Thoracic aorta (tissue), 2 donors: ENCODE results near the gene HMGN2. TPM values are rescaled to one million over a fixed set of nuclear protein-coding genes. Genes with fewer than 3 reads are reported as not detected.

Source experiments
- ATAC-seq: fragments of 150-250 bp; one replicate; pipeline ENCODE4 v1.8.0; 2017; ENCODE audit warnings: low read depth; ENCODE audit not compliant: insufficient number of reproducible peaks, low FRiP score
- DNase-seq: peaks from one replicate; pipeline ENCODE4 v3.0.0-alpha.2; 2020; ENCODE audit warnings: low spot score
- H3K27ac ChIP-seq, 2 donors: fragments of 200-600 bp; sonication (generic); 1 replicate in 1 of 2; 2 replicates in 1 of 2; pipeline ENCODE4 v1.5.1; 2016; ENCODE audit warnings: mild to moderate bottlenecking in 2 of 2, moderate library complexity in 2 of 2
- H3K27me3 ChIP-seq: fragments of 200-600 bp; sonication (generic); replicated peaks from 2 replicates; pipeline ENCODE4 v1.6.0; 2016; ENCODE audit warnings: mild to moderate bottlenecking; ENCODE audit not compliant: insufficient read depth
- H3K36me3 ChIP-seq: fragments of 200-600 bp; sonication (generic); one replicate; pipeline ENCODE4 v1.5.1; 2016
- H3K4me1 ChIP-seq, 2 donors: fragments of 200-600 bp; sonication (generic); 1 replicate in 1 of 2; 2 replicates in 1 of 2; pipeline versions ENCODE4 v1.5.1 to v1.6.0; 2016; ENCODE audit warnings: low read depth in 2 of 2, mild to moderate bottlenecking in 1 of 2; ENCODE audit not compliant: control insufficient read depth in 1 of 2
- H3K4me3 ChIP-seq: fragments of 200-600 bp; sonication (generic); 2 replicates; pipeline ENCODE4 v1.5.1; 2016; ENCODE audit warnings: mild to moderate bottlenecking
- H3K9me3 ChIP-seq: fragments of 200-600 bp; sonication (generic); 2 replicates; pipeline ENCODE4 v1.5.1; 2016
- total RNA-seq, 2 donors: library from RNA; depleted of rRNA; stranded (reverse); fragments of >200 nt; gene quantifications; one replicate each; pipeline versions ENCODE4 v1.1.0 to v1.2.3, GENCODE V29; 2016
- TF ChIP-seq, protein P1 (sequence below): fragments of 200-600 bp; sonication (generic); IDR thresholded peaks from one replicate; pipeline ENCODE4 v1.5.1; 2019; ENCODE audit warnings: antibody characterized with exemption

The HMGN2 gene
- total RNA-seq, 2 donors from 2014 or later = 145 to 187 TPM

DNA sequence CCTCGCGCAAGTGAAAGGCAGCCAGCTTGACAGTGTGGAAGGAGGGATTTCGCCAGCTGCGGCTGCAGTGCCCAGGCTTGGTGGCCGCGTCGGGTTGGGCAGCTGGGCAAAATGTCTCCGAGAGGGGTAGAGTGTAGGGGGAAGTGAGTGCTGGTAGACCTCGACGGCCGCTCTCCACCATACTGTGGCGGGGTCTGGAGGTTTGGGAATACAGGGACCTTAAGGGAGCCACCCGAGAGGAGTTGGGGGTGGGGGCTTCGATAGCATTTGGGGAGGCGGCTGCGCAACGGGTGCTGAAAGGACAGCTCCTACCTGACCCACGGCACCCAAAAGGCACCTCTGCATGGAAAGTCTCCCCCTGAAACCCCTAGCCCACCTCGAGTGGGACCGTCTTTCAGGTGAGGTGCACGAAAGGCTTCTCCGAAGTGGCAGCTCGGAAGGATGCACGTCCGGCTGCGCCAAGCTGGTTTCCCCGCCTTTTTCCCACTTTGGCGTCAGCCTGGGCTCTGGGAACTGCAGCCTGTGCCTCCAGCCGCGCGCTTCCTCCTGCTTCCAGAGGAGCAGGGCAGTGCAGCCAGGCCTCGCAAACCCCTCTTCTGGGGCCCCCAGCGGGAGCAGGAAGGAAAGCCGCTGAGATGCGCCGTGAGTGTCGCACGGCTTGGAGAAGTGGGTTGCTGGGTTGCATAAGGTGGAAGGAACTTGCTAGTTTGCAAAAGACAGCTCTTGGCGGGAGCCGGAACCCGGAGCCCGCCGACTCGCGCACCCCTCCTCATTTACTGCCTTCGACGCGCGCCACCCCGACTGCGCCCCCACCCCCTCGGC is 531 bp upstream of the HMGN2 start:
- Histone ChIP-seq H3K27me3 (no peaks in the 10 kb centered on the region), H3K9me3 (no peaks in the 10 kb centered on the region), H3K27ac (peak overlapping the region; percentile 98 to 99), H3K4me1 (peaks cover 23 to 32% of the 10 kb centered on the region in 2 donors), H3K36me3 (peaks cover 32% of the 10 kb centered on the region), H3K4me3 (peak overlapping the region; percentile 100)
- no peak for ATAC-seq
- TF ChIP-seq, protein P1, sequence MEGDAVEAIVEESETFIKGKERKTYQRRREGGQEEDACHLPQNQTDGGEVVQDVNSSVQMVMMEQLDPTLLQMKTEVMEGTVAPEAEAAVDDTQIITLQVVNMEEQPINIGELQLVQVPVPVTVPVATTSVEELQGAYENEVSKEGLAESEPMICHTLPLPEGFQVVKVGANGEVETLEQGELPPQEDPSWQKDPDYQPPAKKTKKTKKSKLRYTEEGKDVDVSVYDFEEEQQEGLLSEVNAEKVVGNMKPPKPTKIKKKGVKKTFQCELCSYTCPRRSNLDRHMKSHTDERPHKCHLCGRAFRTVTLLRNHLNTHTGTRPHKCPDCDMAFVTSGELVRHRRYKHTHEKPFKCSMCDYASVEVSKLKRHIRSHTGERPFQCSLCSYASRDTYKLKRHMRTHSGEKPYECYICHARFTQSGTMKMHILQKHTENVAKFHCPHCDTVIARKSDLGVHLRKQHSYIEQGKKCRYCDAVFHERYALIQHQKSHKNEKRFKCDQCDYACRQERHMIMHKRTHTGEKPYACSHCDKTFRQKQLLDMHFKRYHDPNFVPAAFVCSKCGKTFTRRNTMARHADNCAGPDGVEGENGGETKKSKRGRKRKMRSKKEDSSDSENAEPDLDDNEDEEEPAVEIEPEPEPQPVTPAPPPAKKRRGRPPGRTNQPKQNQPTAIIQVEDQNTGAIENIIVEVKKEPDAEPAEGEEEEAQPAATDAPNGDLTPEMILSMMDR = no peak
- DNase-seq = peak; percentile 8

DNA sequence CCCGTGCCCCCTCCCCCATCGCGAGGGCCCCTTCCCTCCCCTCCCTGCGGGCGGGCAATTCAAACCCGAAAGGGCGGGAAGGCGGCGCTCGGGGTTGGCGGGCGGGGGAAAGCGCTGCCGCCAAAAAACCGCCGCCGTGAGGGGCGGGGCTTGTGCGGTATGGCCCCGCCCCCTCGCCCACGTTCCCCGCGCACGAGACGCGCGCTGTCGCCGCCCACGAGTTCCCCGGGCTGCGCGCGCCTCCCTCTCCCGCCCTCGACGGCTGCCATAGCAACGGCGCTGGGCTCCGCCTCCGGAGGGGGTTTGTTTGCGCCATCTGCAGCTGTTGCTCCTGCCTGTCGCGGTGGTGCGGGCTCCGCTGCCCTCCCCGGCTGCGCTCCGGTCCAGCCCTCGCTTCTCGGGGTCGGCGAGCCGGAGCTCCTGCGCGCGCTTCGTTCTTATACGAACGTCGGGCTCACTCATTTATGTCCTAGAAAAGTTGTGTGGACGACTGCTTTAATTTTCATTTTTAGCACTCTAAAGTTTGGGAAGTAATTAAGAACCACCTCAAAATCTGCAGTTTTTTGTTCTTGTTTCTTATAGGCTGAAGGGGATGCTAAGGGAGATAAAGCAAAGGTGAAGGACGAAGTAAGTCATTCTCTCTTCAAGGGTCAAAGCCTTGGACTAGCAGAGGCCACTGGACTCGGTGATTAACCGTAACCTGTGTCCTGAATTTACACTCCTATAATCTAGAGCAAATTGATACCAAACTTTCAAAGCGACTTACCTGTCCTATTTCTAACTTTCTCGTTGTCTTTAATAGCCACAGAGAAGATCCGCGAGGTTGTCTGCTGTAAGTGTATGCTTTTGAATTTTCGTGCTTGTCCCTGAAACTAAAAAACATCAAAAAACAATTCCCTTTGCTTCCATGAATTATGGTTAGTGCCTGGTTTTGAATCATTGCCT is 933 bp downstream of the HMGN2 start:
- DNase-seq (peak; percentile 82), ATAC-seq (peak; percentile 73)
- Histone ChIP-seq H3K4me1 (peaks cover 23 to 32% of the 10 kb centered on the region in 2 donors), H3K27me3 (no peaks in the 10 kb centered on the region), H3K36me3 (peaks cover 28% of the 10 kb centered on the region), H3K27ac (peak overlapping the region; percentile 98 to 99), H3K4me3 (peak overlapping the region; percentile 100), H3K9me3 (no peaks in the 10 kb centered on the region)
- TF ChIP-seq, protein P1 = no peak

DNA sequence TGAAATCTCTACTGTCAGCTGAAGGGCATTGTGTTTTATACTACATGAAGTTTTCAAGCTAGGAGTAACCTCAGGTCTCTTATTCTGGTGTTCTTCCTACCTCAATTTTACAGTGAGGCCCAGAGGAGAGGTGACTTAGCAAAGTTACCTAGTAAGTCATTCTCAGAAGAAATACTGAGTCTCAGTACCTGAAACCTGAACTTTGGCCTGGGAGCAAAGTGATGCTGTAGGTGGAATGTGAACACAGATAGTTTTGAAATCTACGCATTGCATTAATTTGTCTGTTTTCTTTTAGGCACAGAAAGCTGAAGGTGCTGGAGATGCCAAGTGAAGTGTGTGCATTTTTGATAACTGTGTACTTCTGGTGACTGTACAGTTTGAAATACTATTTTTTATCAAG is 2.6 kb downstream of the HMGN2 start:
- DNase-seq (no peak), ATAC-seq (no peak)
- H3K36me3 ChIP-seq = peaks cover 36% of the 10 kb centered on the region

DNA sequence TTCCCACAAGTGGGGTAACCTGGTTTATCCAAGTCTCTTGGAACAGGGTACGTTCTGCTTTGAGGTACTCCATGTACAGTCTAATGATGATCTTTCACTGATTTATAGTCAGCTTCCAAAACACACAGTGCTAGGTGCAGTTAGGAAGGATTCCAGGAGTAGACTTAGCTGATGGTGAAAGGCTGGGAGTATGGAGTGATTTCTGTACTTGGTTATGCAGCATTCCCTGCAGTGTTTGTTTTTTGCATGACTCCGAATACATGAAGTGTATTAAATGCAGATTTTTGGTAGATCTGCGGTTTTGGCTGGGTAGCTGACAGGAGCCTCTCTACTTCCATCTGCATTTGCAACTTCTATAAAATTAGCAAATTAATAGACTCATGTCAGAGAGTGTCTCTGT is 3.7 kb downstream of the HMGN2 start:
- peaks cover 17 to 26% of the 10 kb centered on the region in 2 donors for H3K4me1 ChIP-seq
- no peaks in the 10 kb centered on the region for H3K27me3 ChIP-seq
- ATAC-seq (no peak), DNase-seq (no peak)
- H3K27ac ChIP-seq = no peak overlapping the region
- H3K36me3 ChIP-seq = peaks cover 36% of the 10 kb centered on the region
- no peaks in the 10 kb centered on the region for H3K9me3 ChIP-seq
- TF ChIP-seq, protein P1 = no peak
- H3K4me3 ChIP-seq = no peak overlapping the region

More for the DNA sequence above, 2.6 kb downstream of the HMGN2 start:
- H3K4me3 ChIP-seq = no peak overlapping the region
- TF ChIP-seq, protein P1 = no peak
- H3K27me3 ChIP-seq = no peaks in the 10 kb centered on the region
- no peak overlapping the region for H3K27ac ChIP-seq
- H3K4me1 ChIP-seq = peaks cover 23 to 32% of the 10 kb centered on the region in 2 donors
- H3K9me3 ChIP-seq = no peaks in the 10 kb centered on the region

DNA sequence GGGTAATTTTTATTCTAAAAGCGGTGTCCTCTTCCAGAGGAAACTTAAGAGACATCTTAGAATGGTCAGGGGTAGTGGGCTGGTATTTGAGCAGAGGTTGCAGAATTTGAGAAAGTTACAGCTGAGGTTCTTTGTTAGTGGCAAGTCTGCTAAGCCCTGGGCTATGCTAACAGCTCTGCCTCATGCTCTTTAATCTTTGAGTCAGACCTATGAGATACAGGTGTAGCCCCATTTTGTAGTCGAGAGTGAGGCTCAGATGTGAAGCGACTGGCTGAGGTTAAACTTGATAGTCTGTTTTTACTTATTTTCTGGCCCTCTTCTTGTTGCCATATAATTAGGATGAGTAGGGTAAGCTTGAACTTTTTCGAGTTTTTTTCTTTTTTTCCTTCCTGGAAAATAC is 4.7 kb downstream of the HMGN2 start:
- DNase-seq (no peak), ATAC-seq (no peak)
- Histone ChIP-seq H3K27me3 (no peaks in the 10 kb centered on the region), H3K4me3 (no peak overlapping the region), H3K9me3 (no peaks in the 10 kb centered on the region), H3K27ac (no peak overlapping the region), H3K4me1 (peaks cover 11 to 17% of the 10 kb centered on the region in 2 donors), H3K36me3 (peaks cover 36% of the 10 kb centered on the region)
- TF ChIP-seq, protein P1 = no peak
